ENCODE data around the gene TMEM176A.

GRCh38 chr7:150818971-150819370 lies 18.4 kb downstream of the TMEM176A start:
- TF ChIP-seq, protein P1, sequence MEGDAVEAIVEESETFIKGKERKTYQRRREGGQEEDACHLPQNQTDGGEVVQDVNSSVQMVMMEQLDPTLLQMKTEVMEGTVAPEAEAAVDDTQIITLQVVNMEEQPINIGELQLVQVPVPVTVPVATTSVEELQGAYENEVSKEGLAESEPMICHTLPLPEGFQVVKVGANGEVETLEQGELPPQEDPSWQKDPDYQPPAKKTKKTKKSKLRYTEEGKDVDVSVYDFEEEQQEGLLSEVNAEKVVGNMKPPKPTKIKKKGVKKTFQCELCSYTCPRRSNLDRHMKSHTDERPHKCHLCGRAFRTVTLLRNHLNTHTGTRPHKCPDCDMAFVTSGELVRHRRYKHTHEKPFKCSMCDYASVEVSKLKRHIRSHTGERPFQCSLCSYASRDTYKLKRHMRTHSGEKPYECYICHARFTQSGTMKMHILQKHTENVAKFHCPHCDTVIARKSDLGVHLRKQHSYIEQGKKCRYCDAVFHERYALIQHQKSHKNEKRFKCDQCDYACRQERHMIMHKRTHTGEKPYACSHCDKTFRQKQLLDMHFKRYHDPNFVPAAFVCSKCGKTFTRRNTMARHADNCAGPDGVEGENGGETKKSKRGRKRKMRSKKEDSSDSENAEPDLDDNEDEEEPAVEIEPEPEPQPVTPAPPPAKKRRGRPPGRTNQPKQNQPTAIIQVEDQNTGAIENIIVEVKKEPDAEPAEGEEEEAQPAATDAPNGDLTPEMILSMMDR (IDR thresholded peaks at IDR 0.05; ENCODE audit: low read depth, low read length), result no peak
- TF ChIP-seq POLR2A (IDR thresholded peaks at IDR 0.05; ENCODE audit: extremely low read depth, insufficient read length), result no peak

Data from NB4 (cell line).